K562 (cell line): ENCODE data around the gene MAP3K6. TPM values are rescaled to one million over a fixed set of nuclear protein-coding genes. Genes with fewer than 3 reads are reported as not detected.
A peak's percentile ranks its signal among the peaks of the same experiment; 100 is the strongest.

Experiments used
- EWSR1 ChIP-seq: fragments of 450-650 bp; IDR thresholded peaks from 2 replicates; pipeline ENCODE4 v1.6.1; 2018; ENCODE audit warnings: borderline replicate concordance, mild to moderate bottlenecking, low read depth, moderate library complexity; ENCODE audit not compliant: partially characterized antibody
- GATAD2A ChIP-seq: fragments of 450-650 bp; IDR thresholded peaks from 2 replicates; pipeline ENCODE4 v1.6.1; 2017
- GTF2F1 ChIP-seq: IDR thresholded peaks from 2 replicates; pipeline ENCODE4 v1.6.1; 2011; ENCODE audit warnings: low read depth, low read length, improper control_type of control experiment
- HEY1 ChIP-seq: fragments of 250-450 bp; sonication (Bioruptor Pico); IDR thresholded peaks from 2 replicates; pipeline ENCODE4 v1.5.0; 2020; ENCODE audit warnings: mild to moderate bottlenecking, moderate library complexity, borderline replicate concordance
- HIVEP1 ChIP-seq: fragments of 250-450 bp; sonication (Bioruptor Pico); IDR thresholded peaks from 2 replicates; pipeline ENCODE4 v1.4.0; 2020; ENCODE audit warnings: mild to moderate bottlenecking
- JUN ChIP-seq, 2 experiments: sonication (generic) in 1 of 2; formaldehyde crosslinking in 1 of 2; IDR thresholded peaks; 2 replicates each; pipeline versions ENCODE4 v1.6.1 to v1.8.0; 2012 to 2022; ENCODE audit warnings: borderline replicate concordance in 2 of 2, mild to moderate bottlenecking in 2 of 2, improper control_type of control experiment in 1 of 2, low read depth in 1 of 2, low read length in 1 of 2, missing genetic modification reagents in 1 of 2
- JUND ChIP-seq, 2 experiments: IDR thresholded peaks; 2 replicates in 1 of 2; 3 replicates in 1 of 2; pipeline ENCODE4 v1.6.1; 2011; ENCODE audit warnings: borderline replicate concordance in 2 of 2, low read depth in 2 of 2, low read length in 2 of 2, improper control_type of control experiment in 1 of 2, missing biosample characterization in 1 of 2, missing genetic modification characterization in 1 of 2, missing genetic modification reagents in 1 of 2
- MECOM ChIP-seq: fragments of 250-450 bp; sonication (Bioruptor Pico); IDR thresholded peaks from 2 replicates; pipeline ENCODE4 v1.8.0; 2022; ENCODE audit warnings: inconsistent platforms
- MTA3 ChIP-seq: fragments of 450-650 bp; formaldehyde crosslinking; IDR thresholded peaks from 2 replicates; pipeline ENCODE4 v1.6.1; 2017; ENCODE audit warnings: mild to moderate bottlenecking, borderline replicate concordance
- TFAM ChIP-seq: fragments of 250-450 bp; sonication (Bioruptor Pico); conservative IDR thresholded peaks from 2 replicates; pipeline ENCODE4 v1.5.0; 2021; ENCODE audit warnings: mild to moderate bottlenecking, moderate library complexity
- ZBTB17 ChIP-seq: fragments of 450-650 bp; formaldehyde crosslinking; IDR thresholded peaks from 2 replicates; pipeline ENCODE4 v1.4.0; 2020; ENCODE audit warnings: mild to moderate bottlenecking
- ZNF584 ChIP-seq: fragments of 200-800 bp; sonication (Bioruptor generic); IDR thresholded peaks from 2 replicates; pipeline ENCODE4 v1.6.1; 2016; ENCODE audit warnings: low read depth, mild to moderate bottlenecking, missing genetic modification characterization, missing compliant biosample characterization
- polyA plus RNA-seq, 8 experiments: library from polyadenylated mRNA; depleted of rRNA in 4 of 8; stranded (reverse) in 5 of 8; unstranded in 3 of 8; fragments of >200 nt; fragmentation: Nextera tagmentation in 2 of 8; fragmentation: Illumina TruSeq in 1 of 8; extraction: Ambion mirVana in 2 of 8; extraction: Trizol in 1 of 8; gene quantifications; 2 replicates each; pipeline versions ENCODE4 v1.2.1 to v1.2.3, GENCODE V29; 2011 to 2014; ENCODE audit warnings: inconsistent platforms in 1 of 8, missing spikeins in 1 of 8
- total RNA-seq, 7 experiments: library from RNA; depleted of rRNA in 6 of 7; stranded (reverse); fragments of >200 nt in 6 of 7; fragmentation: Illumina TruSeq in 2 of 7; extraction: Trizol in 2 of 7; gene quantifications; 2 replicates each; pipeline versions ENCODE4 v1.2.1 to v1.2.3, GENCODE V29; 2011 to 2021; ENCODE audit warnings: low replicate concordance in 1 of 7
- TF ChIP-seq, protein P1 (sequence below): fragments of 250-450 bp; sonication (Bioruptor Pico); IDR thresholded peaks from 2 replicates; pipeline ENCODE4 v1.4.0; 2020
- TF ChIP-seq, protein P2 (sequence below): sonication (generic); formaldehyde crosslinking; IDR thresholded peaks from 2 replicates; pipeline ENCODE4 v1.8.0; 2022; ENCODE audit warnings: mild to moderate bottlenecking, missing genetic modification reagents, borderline replicate concordance
- TF ChIP-seq, protein P3 (sequence below), 2 experiments: fragments of 450-650 bp in 1 of 2; sonication (generic) in 1 of 2; formaldehyde crosslinking in 1 of 2; IDR thresholded peaks in 1 of 2; conservative IDR thresholded peaks in 1 of 2; 2 replicates each; pipeline versions ENCODE4 v1.6.1 to v1.8.1; 2016 to 2023; ENCODE audit warnings: mild to moderate bottlenecking in 2 of 2, moderate library complexity in 2 of 2, inconsistent platforms in 1 of 2, missing genetic modification reagents in 1 of 2

Gene MAP3K6
- total and polyA plus RNA-seq, 9 of the 15 experiments (the other 6 are each of a cell fraction or from before 2014, with no cell fraction given): 0.99 to 21.9 (median 7.0) TPM

DNA sequence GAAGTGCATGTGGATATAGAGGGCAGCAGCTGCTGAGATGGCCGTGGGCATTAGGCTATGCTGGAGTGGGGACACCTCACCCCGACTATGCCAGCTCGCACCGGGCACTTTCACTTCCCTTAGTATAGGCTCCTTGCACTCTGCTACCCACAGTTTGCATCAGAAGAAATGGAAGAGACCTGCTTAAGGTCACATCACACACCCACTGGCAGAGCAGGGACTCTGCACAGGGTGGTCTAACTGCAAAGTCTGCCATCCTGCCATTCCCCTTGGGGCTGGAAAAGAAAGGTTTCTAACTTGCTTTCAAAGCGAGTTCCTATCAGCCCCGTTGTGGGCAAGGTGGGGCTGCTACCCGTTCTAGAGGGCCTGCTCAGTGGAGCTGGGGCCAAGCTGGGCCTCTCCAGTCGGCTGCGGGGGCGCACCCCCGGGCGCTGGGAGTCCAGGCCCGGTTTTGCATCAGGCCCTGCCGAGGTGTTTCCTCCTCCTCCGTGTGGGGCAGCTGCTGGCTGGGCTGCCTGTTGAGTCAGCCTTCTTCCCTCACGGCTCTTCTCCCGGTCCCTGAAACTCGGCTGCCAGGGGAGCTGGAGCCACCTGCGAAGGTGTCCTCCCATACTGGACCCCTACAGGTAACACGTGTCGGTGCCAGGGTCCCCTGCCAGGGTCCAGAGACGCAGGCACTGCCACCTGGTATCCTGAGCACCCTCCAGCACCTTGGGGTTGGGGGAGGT lies 25.1 kb downstream of the MAP3K6 start, which contains the start of gene SYTL1 (continued):
- TF ChIP-seq, protein P1, sequence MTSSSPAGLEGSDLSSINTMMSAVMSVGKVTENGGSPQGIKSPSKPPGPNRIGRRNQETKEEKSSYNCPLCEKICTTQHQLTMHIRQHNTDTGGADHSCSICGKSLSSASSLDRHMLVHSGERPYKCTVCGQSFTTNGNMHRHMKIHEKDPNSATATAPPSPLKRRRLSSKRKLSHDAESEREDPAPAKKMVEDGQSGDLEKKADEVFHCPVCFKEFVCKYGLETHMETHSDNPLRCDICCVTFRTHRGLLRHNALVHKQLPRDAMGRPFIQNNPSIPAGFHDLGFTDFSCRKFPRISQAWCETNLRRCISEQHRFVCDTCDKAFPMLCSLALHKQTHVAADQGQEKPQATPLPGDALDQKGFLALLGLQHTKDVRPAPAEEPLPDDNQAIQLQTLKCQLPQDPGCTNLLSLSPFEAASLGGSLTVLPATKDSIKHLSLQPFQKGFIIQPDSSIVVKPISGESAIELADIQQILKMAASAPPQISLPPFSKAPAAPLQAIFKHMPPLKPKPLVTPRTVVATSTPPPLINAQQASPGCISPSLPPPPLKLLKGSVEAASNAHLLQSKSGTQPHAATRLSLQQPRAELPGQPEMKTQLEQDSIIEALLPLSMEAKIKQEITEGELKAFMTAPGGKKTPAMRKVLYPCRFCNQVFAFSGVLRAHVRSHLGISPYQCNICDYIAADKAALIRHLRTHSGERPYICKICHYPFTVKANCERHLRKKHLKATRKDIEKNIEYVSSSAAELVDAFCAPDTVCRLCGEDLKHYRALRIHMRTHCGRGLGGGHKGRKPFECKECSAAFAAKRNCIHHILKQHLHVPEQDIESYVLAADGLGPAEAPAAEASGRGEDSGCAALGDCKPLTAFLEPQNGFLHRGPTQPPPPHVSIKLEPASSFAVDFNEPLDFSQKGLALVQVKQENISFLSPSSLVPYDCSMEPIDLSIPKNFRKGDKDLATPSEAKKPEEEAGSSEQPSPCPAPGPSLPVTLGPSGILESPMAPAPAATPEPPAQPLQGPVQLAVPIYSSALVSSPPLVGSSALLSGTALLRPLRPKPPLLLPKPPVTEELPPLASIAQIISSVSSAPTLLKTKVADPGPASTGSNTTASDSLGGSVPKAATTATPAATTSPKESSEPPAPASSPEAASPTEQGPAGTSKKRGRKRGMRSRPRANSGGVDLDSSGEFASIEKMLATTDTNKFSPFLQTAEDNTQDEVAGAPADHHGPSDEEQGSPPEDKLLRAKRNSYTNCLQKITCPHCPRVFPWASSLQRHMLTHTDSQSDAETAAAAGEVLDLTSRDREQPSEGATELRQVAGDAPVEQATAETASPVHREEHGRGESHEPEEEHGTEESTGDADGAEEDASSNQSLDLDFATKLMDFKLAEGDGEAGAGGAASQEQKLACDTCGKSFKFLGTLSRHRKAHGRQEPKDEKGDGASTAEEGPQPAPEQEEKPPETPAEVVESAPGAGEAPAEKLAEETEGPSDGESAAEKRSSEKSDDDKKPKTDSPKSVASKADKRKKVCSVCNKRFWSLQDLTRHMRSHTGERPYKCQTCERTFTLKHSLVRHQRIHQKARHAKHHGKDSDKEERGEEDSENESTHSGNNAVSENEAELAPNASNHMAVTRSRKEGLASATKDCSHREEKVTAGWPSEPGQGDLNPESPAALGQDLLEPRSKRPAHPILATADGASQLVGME (CRISPR knock-in tag): no peak
- TF ChIP-seq MECOM (CRISPR knock-in tag) (no peak), ZBTB17 (CRISPR knock-in tag) (no peak), MTA3 (peak; percentile 59; the same call in 1 of the 2 replicates), JUN (IDR thresholded peaks at IDR 0.05; ENCODE audit: borderline replicate concordance, low read depth, low read length) (peak; percentile 14; the same call in 1 of the 2 replicates), JUN (CRISPR knock-in tag; IDR thresholded peaks at IDR 0.05; ENCODE audit: borderline replicate concordance) (peak; percentile 19; the same call in 1 of the 2 replicates), GTF2F1 (no peak), HIVEP1 (CRISPR knock-in tag) (no peak), ZNF584 (CRISPR knock-in tag) (no peak), EWSR1 (no peak), JUND (IDR thresholded peaks at IDR 0.05; ENCODE audit: borderline replicate concordance, low read depth, low read length) (peak; percentile 75), JUND (tag; IDR thresholded peaks at IDR 0.05; ENCODE audit: borderline replicate concordance, low read depth, low read length) (no peak; the same call in 2 of the 3 replicates), GATAD2A (no peak), TFAM (CRISPR knock-in tag) (no peak), HEY1 (CRISPR knock-in tag) (no peak)
- TF ChIP-seq, protein P2, sequence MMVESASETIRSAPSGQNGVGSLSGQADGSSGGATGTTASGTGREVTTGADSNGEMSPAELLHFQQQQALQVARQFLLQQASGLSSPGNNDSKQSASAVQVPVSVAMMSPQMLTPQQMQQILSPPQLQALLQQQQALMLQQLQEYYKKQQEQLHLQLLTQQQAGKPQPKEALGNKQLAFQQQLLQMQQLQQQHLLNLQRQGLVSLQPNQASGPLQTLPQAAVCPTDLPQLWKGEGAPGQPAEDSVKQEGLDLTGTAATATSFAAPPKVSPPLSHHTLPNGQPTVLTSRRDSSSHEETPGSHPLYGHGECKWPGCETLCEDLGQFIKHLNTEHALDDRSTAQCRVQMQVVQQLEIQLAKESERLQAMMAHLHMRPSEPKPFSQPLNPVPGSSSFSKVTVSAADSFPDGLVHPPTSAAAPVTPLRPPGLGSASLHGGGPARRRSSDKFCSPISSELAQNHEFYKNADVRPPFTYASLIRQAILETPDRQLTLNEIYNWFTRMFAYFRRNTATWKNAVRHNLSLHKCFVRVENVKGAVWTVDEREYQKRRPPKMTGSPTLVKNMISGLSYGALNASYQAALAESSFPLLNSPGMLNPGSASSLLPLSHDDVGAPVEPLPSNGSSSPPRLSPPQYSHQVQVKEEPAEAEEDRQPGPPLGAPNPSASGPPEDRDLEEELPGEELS (CRISPR knock-in tag): no peak
- TF ChIP-seq, protein P3, sequence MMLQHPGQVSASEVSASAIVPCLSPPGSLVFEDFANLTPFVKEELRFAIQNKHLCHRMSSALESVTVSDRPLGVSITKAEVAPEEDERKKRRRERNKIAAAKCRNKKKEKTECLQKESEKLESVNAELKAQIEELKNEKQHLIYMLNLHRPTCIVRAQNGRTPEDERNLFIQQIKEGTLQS (IDR thresholded peaks at IDR 0.05): peak; percentile 61; the same call in 1 of the 2 replicates
- TF ChIP-seq, protein P3 (CRISPR knock-in tag; conservative IDR thresholded peaks at IDR 0.05): no peak
